Keratinocyte (primary cell): ENCODE results near the gene FLNC.

ENCODE experiments used
- EZH2 ChIP-seq: IDR thresholded peaks from one replicate; pipeline ENCODE4 v1.6.1; 2012; ENCODE audit warnings: inconsistent platforms, mild to moderate bottlenecking, low read length, moderate library complexity
- TF ChIP-seq, protein P1 (sequence below), 3 experiments: IDR thresholded peaks in 1 of 3; conservative IDR thresholded peaks in 1 of 3; optimal IDR thresholded peaks in 1 of 3; 2 replicates in 2 of 3; 3 replicates in 1 of 3; pipeline versions ENCODE3 to v1.5.1; 2011; ENCODE audit warnings: low read length in 3 of 3, mild to moderate bottlenecking in 3 of 3, moderate library complexity in 2 of 3, control low read depth in 1 of 3, inconsistent platforms in 1 of 3; ENCODE audit not compliant: insufficient read depth in 2 of 3; ENCODE audit errors: extremely low read depth in 1 of 3

DNA sequence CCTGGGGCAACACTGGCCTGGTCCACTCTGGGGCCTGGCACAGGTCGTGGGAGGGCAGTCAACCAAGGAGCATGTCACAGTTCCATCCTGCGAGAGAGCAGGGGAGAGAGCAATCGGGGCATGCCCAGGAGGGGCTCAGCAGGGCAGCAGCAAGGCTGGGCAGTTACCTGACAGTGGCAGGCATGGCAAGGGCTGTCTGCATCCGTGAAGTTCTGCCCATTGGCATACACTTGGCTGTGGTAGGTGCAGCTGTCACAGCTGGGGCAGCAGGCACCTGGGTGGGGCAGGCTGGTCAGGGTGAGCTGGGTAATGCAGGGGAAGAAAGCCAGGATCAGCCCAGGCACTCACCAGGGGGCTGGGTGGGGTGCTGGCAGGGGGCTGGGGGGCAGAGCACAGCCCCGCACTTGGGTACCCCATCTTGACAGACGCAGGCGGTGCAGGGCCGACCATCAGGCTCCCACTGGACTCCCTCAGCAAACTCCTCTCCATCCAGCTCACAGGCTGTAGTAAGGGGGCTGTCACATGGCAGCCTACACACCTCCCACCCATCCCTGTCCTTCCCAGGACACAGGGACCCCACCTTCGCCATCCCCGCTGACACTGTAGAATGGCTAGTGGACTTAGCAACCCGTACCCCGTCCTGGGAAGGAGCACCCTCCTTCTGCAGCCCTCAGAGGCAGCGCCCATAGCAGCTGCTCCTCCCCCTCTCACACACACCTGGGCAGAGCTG, 62.5 kb downstream of the FLNC start:
- TF ChIP-seq, protein P1, sequence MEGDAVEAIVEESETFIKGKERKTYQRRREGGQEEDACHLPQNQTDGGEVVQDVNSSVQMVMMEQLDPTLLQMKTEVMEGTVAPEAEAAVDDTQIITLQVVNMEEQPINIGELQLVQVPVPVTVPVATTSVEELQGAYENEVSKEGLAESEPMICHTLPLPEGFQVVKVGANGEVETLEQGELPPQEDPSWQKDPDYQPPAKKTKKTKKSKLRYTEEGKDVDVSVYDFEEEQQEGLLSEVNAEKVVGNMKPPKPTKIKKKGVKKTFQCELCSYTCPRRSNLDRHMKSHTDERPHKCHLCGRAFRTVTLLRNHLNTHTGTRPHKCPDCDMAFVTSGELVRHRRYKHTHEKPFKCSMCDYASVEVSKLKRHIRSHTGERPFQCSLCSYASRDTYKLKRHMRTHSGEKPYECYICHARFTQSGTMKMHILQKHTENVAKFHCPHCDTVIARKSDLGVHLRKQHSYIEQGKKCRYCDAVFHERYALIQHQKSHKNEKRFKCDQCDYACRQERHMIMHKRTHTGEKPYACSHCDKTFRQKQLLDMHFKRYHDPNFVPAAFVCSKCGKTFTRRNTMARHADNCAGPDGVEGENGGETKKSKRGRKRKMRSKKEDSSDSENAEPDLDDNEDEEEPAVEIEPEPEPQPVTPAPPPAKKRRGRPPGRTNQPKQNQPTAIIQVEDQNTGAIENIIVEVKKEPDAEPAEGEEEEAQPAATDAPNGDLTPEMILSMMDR (optimal IDR thresholded peaks at IDR 0.05 in 1 of 3, IDR thresholded peaks at IDR 0.05 in 1 of 3, conservative IDR thresholded peaks at IDR 0.05 in 1 of 3; ENCODE audit: extremely low read depth in 1 of 3, insufficient read depth in 2 of 3, low read length in 3 of 3): no peak
- no peak for TF ChIP-seq EZH2
